Hematopoietic multipotent progenitor cell treated with erythropoietin and hydrocortisone succinate and interleukin-3 and kit ligand, for 17 days (in vitro differentiated cells): ENCODE data around the gene CGB8.
"Not testable (repeated sequence)": the region's sequence is repeated elsewhere in the genome, so short reads cannot be mapped to it uniquely, and the experiment has no call there.

Source experiments
- DNase-seq: peaks from one replicate; pipeline ENCODE4 v3.0.0-alpha.2; 2015; ENCODE audit warnings: low spot score

Gene CGB8

GRCh38 chr19:49030323-49030722, 18.6 kb downstream of the CGB8 start:
- not testable (repeated sequence) for DNase-seq

GRCh38 chr19:49029749-49030148, 19.2 kb downstream of the CGB8 start:
- not testable (repeated sequence) for DNase-seq

- DNase-seq = not testable (repeated sequence)
Measured at GRCh38 chr19:49028686-49029085, 20.2 kb downstream of the CGB8 start.

GRCh38 chr19:49025599-49025998, 23.3 kb downstream of the CGB8 start:
- DNase-seq = not testable (repeated sequence)

GRCh38 chr19:49025088-49025487, 23.8 kb downstream of the CGB8 start:
- DNase-seq = not testable (repeated sequence)

- DNase-seq = not testable (repeated sequence)
Measured at GRCh38 chr19:49024233-49024632, 24.7 kb downstream of the CGB8 start, which contains the start of gene CGB3. CGB3 (minus strand) TSS chr19:49024333; CDS start chr19:49023971, 362 bp downstream.

GRCh38 chr19:49022116-49022515, 26.8 kb downstream of the CGB8 start:
- DNase-seq = no peak

- DNase-seq = no peak
Measured at GRCh38 chr19:49020931-49021895, 27.7 kb downstream of the CGB8 start.

GRCh38 chr19:49020342-49020741, 28.6 kb downstream of the CGB8 start:
- no peak for DNase-seq

GRCh38 chr19:49019242-49019932, 29.5 kb downstream of the CGB8 start:
- no peak for DNase-seq

- not testable (repeated sequence) for DNase-seq
Measured at GRCh38 chr19:49018388-49019241, 30.3 kb downstream of the CGB8 start.

- no peak for DNase-seq
Measured at GRCh38 chr19:49017666-49018351, 31.1 kb downstream of the CGB8 start.

- DNase-seq = no peak
Measured at GRCh38 chr19:49017041-49017665, 31.8 kb downstream of the CGB8 start, which contains the start of gene LHB. LHB (minus strand) TSS chr19:49017091; CDS start chr19:49017081, 10 bp downstream.

- DNase-seq = no peak
Measured at GRCh38 chr19:49016067-49016839, 32.7 kb downstream of the CGB8 start.

GRCh38 chr19:49014870-49015255, 34.0 kb downstream of the CGB8 start:
- DNase-seq = no peak

- no peak for DNase-seq
Measured at GRCh38 chr19:49014123-49014869, 34.6 kb downstream of the CGB8 start.

- no peak for DNase-seq
Measured at GRCh38 chr19:49011194-49011593, 37.7 kb downstream of the CGB8 start.

GRCh38 chr19:49010453-49010852, 38.5 kb downstream of the CGB8 start:
- DNase-seq = no peak

GRCh38 chr19:49009828-49010227, 39.1 kb downstream of the CGB8 start:
- DNase-seq = no peak
